Loucy (cell line): ENCODE results near the gene PSMD2.

Experiments used
- H2AFZ ChIP-seq: fragments of 200-600 bp; sonication (generic); 2 replicates; pipeline ENCODE4 v1.6.0; 2016; ENCODE audit warnings: antibody characterized with exemption, mild to moderate bottlenecking, low read length, moderate library complexity
- H3F3A ChIP-seq: fragments of 200-600 bp; 2 replicates; pipeline ENCODE4 v1.6.0; 2016; ENCODE audit warnings: antibody characterized with exemption, low read depth, mild to moderate bottlenecking
- H3K27me3 ChIP-seq: fragments of 200-600 bp; sonication (generic); 2 replicates; pipeline ENCODE4 v1.6.1; 2014; ENCODE audit warnings: low read length, mild to moderate bottlenecking; ENCODE audit not compliant: insufficient read depth, poor library complexity, severe bottlenecking
- H3K36me3 ChIP-seq: fragments of 200-600 bp; sonication (generic); 2 replicates; pipeline ENCODE4 v1.6.1; 2016; ENCODE audit warnings: low read length; ENCODE audit not compliant: insufficient read depth
- H3K4me1 ChIP-seq: fragments of 200-600 bp; sonication (generic); 2 replicates; pipeline ENCODE4 v1.5.1; 2014; ENCODE audit warnings: low read length, mild to moderate bottlenecking; ENCODE audit not compliant: insufficient read depth, poor library complexity, severe bottlenecking
- H3K4me2 ChIP-seq: fragments of 200-600 bp; sonication (generic); 2 replicates; pipeline ENCODE4 v1.6.0; 2014; ENCODE audit warnings: antibody characterized with exemption, low read length, low read depth, mild to moderate bottlenecking; ENCODE audit not compliant: poor library complexity, severe bottlenecking
- H3K4me3 ChIP-seq: fragments of 200-600 bp; sonication (generic); 2 replicates; pipeline ENCODE4 v1.5.1; 2014; ENCODE audit warnings: low read length, mild to moderate bottlenecking, mixed read lengths; ENCODE audit not compliant: poor library complexity, severe bottlenecking
- H3K79me2 ChIP-seq: fragments of 200-600 bp; sonication (generic); 2 replicates; pipeline ENCODE4 v1.6.1; 2014; ENCODE audit warnings: low read length; ENCODE audit not compliant: insufficient read depth
- H3K9ac ChIP-seq: fragments of 200-600 bp; sonication (generic); 2 replicates; pipeline ENCODE4 v1.6.0; 2014; ENCODE audit warnings: mild to moderate bottlenecking, low read depth, low read length, moderate library complexity; ENCODE audit not compliant: poor library complexity, severe bottlenecking
- H3K9me2 ChIP-seq: fragments of 200-600 bp; sonication (generic); replicated peaks from 2 replicates; pipeline ENCODE4 v1.6.1; 2016; ENCODE audit warnings: low read depth, low read length, mixed read lengths
- H3K9me3 ChIP-seq: fragments of 200-600 bp; sonication (generic); 2 replicates; pipeline ENCODE4 v1.6.1; 2014; ENCODE audit warnings: mild to moderate bottlenecking, antibody characterized with exemption, low read length, low read depth; ENCODE audit not compliant: insufficient read depth
- H4K20me1 ChIP-seq: fragments of 200-600 bp; sonication (generic); 2 replicates; pipeline ENCODE4 v1.6.0; 2014; ENCODE audit warnings: antibody characterized with exemption, low read length, mild to moderate bottlenecking; ENCODE audit not compliant: insufficient read depth, poor library complexity, severe bottlenecking
- EZH2phosphoT487 ChIP-seq: fragments of 200-600 bp; IDR thresholded peaks from 2 replicates; pipeline ENCODE4 v1.6.1; 2018; ENCODE audit warnings: antibody characterized with exemption, mild to moderate bottlenecking, moderate library complexity, borderline replicate concordance
- TF ChIP-seq, protein P1 (sequence below): fragments of 200-600 bp; sonication (generic); conservative IDR thresholded peaks from 2 replicates; pipeline ENCODE4 v1.5.1; 2014; ENCODE audit warnings: mild to moderate bottlenecking, antibody characterized with exemption, low read length

Gene PSMD2

DNA sequence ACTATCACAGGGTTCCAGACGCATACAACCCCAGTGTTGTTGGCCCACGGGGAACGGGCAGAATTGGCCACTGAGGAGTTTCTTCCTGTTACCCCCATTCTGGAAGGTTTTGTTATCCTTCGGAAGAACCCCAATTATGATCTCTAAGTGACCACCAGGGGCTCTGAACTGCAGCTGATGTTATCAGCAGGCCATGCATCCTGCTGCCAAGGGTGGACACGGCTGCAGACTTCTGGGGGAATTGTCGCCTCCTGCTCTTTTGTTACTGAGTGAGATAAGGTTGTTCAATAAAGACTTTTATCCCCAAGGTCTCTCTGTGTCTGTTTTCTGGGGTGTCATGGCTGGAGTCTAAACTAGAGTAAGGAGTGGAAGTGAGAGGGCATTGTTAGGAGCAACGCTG, 9.7 kb downstream of the PSMD2 start:
- Histone ChIP-seq H3F3A (no peaks in the 10 kb centered on the region), H3K36me3 (peaks cover 48% of the 10 kb centered on the region), H3K9me2 (no peaks in the 10 kb centered on the region), H3K9me3 (no peaks in the 10 kb centered on the region), H3K9ac (no peak overlapping the region), H4K20me1 (no peaks in the 10 kb centered on the region), H3K27me3 (no peaks in the 10 kb centered on the region), H2AFZ (no peak overlapping the region), H3K4me1 (no peaks in the 10 kb centered on the region), H3K4me3 (no peak overlapping the region), H3K4me2 (no peak overlapping the region), H3K79me2 (peaks cover 8% of the 10 kb centered on the region; the same call in 1 of the 2 replicates)
- TF ChIP-seq, protein P1, sequence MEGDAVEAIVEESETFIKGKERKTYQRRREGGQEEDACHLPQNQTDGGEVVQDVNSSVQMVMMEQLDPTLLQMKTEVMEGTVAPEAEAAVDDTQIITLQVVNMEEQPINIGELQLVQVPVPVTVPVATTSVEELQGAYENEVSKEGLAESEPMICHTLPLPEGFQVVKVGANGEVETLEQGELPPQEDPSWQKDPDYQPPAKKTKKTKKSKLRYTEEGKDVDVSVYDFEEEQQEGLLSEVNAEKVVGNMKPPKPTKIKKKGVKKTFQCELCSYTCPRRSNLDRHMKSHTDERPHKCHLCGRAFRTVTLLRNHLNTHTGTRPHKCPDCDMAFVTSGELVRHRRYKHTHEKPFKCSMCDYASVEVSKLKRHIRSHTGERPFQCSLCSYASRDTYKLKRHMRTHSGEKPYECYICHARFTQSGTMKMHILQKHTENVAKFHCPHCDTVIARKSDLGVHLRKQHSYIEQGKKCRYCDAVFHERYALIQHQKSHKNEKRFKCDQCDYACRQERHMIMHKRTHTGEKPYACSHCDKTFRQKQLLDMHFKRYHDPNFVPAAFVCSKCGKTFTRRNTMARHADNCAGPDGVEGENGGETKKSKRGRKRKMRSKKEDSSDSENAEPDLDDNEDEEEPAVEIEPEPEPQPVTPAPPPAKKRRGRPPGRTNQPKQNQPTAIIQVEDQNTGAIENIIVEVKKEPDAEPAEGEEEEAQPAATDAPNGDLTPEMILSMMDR, result 0 out of 2 replicates have a peak, but pooled peaks have one; percentile 8
- no peak for TF ChIP-seq EZH2phosphoT487

DNA sequence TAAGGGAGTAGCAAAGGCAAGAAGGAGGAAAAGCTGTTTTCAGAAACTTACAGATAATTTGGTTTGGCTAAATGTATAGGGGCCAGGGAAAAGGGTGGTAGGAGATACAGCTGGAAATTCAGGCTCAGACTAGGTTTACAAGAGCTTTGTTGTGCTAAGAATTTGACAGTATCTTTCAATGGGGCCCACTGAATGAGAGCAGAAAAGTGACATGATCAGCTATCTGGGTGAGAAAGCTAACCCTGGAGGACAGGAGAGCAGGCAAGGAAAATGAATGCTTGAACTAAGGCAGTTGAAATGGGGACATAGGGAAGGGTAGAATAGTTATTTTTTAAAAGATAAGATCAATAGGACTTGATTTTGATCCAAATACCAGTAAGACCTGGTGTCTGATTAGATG, 12.6 kb downstream of the PSMD2 start:
- Histone ChIP-seq H4K20me1 (peaks cover 20% of the 10 kb centered on the region), H2AFZ (no peak overlapping the region), H3K79me2 (peaks cover 21% of the 10 kb centered on the region), H3K9me3 (no peaks in the 10 kb centered on the region), H3K36me3 (peaks cover 25% of the 10 kb centered on the region), H3F3A (no peaks in the 10 kb centered on the region), H3K9me2 (no peaks in the 10 kb centered on the region), H3K27me3 (no peaks in the 10 kb centered on the region), H3K4me3 (no peak overlapping the region), H3K4me2 (no peak overlapping the region), H3K4me1 (peaks cover 5% of the 10 kb centered on the region), H3K9ac (no peak overlapping the region)
- TF ChIP-seq EZH2phosphoT487, result no peak
- TF ChIP-seq, protein P1, result no peak

DNA sequence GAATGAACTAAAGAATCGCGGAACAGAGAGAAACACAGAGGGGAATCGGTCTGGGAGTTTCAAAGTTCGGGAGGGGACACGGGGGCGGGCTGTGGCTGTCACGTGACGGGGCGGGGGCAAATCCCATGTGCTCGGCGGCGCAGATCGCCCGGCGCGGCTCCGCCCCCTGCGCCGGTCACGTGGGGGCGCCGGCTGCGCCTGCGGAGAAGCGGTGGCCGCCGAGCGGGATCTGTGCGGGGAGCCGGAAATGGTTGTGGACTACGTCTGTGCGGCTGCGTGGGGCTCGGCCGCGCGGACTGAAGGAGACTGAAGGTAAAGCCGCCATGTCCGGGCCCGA, 15.3 kb downstream of the PSMD2 start, which contains the start of gene EIF4G1:
EIF4G1 (plus strand) TSS at position 244 of the 337 bp plus-strand sequence. CDS start 1,191 bp downstream, outside the sequence.
- peaks cover 47% of the 10 kb centered on the region for H4K20me1 ChIP-seq
- H3K79me2 ChIP-seq, result peaks cover 48% of the 10 kb centered on the region
- H3K9ac ChIP-seq, result peak within 1 kb of the TSS; percentile 98
- peak within 1 kb of the TSS; percentile 100 for H3K4me3 ChIP-seq
- TF ChIP-seq, protein P1, result no peak
- TF ChIP-seq EZH2phosphoT487, result no peak
- peak within 1 kb of the TSS; percentile 99 for H3K4me2 ChIP-seq
- peaks cover 20% of the 10 kb centered on the region; the same call in 1 of the 2 replicates for H3K36me3 ChIP-seq
- peak within 1 kb of the TSS; percentile 69 for H2AFZ ChIP-seq
- no peaks in the 10 kb centered on the region for H3F3A ChIP-seq
- no peaks in the 10 kb centered on the region for H3K9me3 ChIP-seq
- H3K27me3 ChIP-seq, result no peaks in the 10 kb centered on the region
- H3K9me2 ChIP-seq, result no peaks in the 10 kb centered on the region
- peaks cover 25% of the 10 kb centered on the region for H3K4me1 ChIP-seq
